HUES6 (cell line): ENCODE results near the gene HNMT.
"Not testable (repeated sequence)": the region's sequence is repeated elsewhere in the genome, so short reads cannot be mapped to it uniquely, and the experiment has no call there.

Experiments used
- H3K27ac ChIP-seq: 2 replicates; pipeline ENCODE4 v1.7.0; 2013; ENCODE audit warnings: low read depth, mild to moderate bottlenecking, low read length, inconsistent platforms
- H3K27me3 ChIP-seq: 2 replicates; pipeline ENCODE4 v1.6.1; 2013; ENCODE audit warnings: low read length; ENCODE audit not compliant: control insufficient read depth, insufficient read depth
- H3K36me3 ChIP-seq: 2 replicates; pipeline ENCODE4 v1.6.1; 2013; ENCODE audit warnings: low read length; ENCODE audit not compliant: control insufficient read depth, insufficient read depth
- H3K4me1 ChIP-seq: 2 replicates; pipeline ENCODE4 v1.6.1; 2013; ENCODE audit warnings: low read length; ENCODE audit not compliant: control insufficient read depth, insufficient read depth
- H3K4me3 ChIP-seq: 2 replicates; pipeline ENCODE4 v1.5.1; 2013; ENCODE audit warnings: low read depth, low read length
- H3K9ac ChIP-seq: one replicate; pipeline ENCODE4 v1.6.1; 2013; ENCODE audit warnings: mild to moderate bottlenecking, low read length
- H3K9me3 ChIP-seq: 2 replicates; pipeline ENCODE4 v1.6.1; 2013; ENCODE audit warnings: low read depth, low read length; ENCODE audit not compliant: control insufficient read depth, insufficient read depth

The HNMT gene

GRCh38 chr2:137993715-137994476 lies 29.6 kb downstream of the HNMT start:
- H3K27me3 ChIP-seq, H3K36me3 ChIP-seq, H3K4me3 ChIP-seq, H3K27ac ChIP-seq, H3K4me1 ChIP-seq, H3K9ac ChIP-seq: not testable (repeated sequence)
- H3K9me3 ChIP-seq = peaks cover 18% of the 10 kb centered on the region; the same call in 1 of the 2 replicates

GRCh38 chr2:137995368-137995767 lies 31.1 kb downstream of the HNMT start:
- H3K27me3 ChIP-seq, H3K27ac ChIP-seq, H3K36me3 ChIP-seq, H3K4me3 ChIP-seq, H3K9ac ChIP-seq, H3K4me1 ChIP-seq: not testable (repeated sequence)
- peaks cover 12% of the 10 kb centered on the region; the same call in 1 of the 2 replicates for H3K9me3 ChIP-seq

- not testable (repeated sequence) for H3K27me3 ChIP-seq, H3K4me1 ChIP-seq, H3K9ac ChIP-seq, H3K4me3 ChIP-seq, H3K27ac ChIP-seq, H3K36me3 ChIP-seq
- H3K9me3 ChIP-seq = peaks cover 12% of the 10 kb centered on the region; the same call in 1 of the 2 replicates
Observed at GRCh38 chr2:137996158-137996557, 31.9 kb downstream of the HNMT start.

GRCh38 chr2:137997733-137998132 lies 33.5 kb downstream of the HNMT start:
- Histone ChIP-seq H3K36me3 (no peaks in the 10 kb centered on the region; the same call in 1 of the 2 replicates), H3K4me1 (no peaks in the 10 kb centered on the region), H3K9me3 (peaks cover 3% of the 10 kb centered on the region; the same call in 1 of the 2 replicates), H3K27ac (no peak overlapping the region), H3K27me3 (no peaks in the 10 kb centered on the region), H3K9ac (no peak overlapping the region), H3K4me3 (no peak overlapping the region)

- Histone ChIP-seq H3K4me1 (no peaks in the 10 kb centered on the region), H3K9me3 (peaks cover under 1% of the 10 kb centered on the region; the same call in 1 of the 2 replicates), H3K9ac (no peak overlapping the region), H3K27me3 (no peaks in the 10 kb centered on the region), H3K36me3 (no peaks in the 10 kb centered on the region), H3K4me3 (no peak overlapping the region), H3K27ac (no peak overlapping the region)
Observed at GRCh38 chr2:137998503-137998902, 34.2 kb downstream of the HNMT start.

- Histone ChIP-seq H3K27ac (no peak overlapping the region), H3K27me3 (no peaks in the 10 kb centered on the region), H3K9ac (no peak overlapping the region), H3K4me1 (no peaks in the 10 kb centered on the region), H3K36me3 (no peaks in the 10 kb centered on the region), H3K9me3 (no peaks in the 10 kb centered on the region), H3K4me3 (no peak overlapping the region)
Observed at GRCh38 chr2:137999273-137999672, 35.0 kb downstream of the HNMT start.

GRCh38 chr2:138000009-138000408 lies 35.7 kb downstream of the HNMT start:
- Histone ChIP-seq H3K9ac (no peak overlapping the region), H3K36me3 (no peaks in the 10 kb centered on the region), H3K4me1 (no peaks in the 10 kb centered on the region), H3K27ac (no peak overlapping the region), H3K4me3 (no peak overlapping the region), H3K27me3 (no peaks in the 10 kb centered on the region), H3K9me3 (no peaks in the 10 kb centered on the region)

GRCh38 chr2:138000796-138001195 lies 36.5 kb downstream of the HNMT start:
- Histone ChIP-seq H3K36me3 (no peaks in the 10 kb centered on the region), H3K9ac (no peak overlapping the region), H3K4me3 (no peak overlapping the region), H3K9me3 (no peaks in the 10 kb centered on the region), H3K4me1 (no peaks in the 10 kb centered on the region), H3K27me3 (no peaks in the 10 kb centered on the region), H3K27ac (no peak overlapping the region)

- no peak overlapping the region for H3K9ac ChIP-seq
- no peaks in the 10 kb centered on the region for H3K36me3 ChIP-seq
- no peaks in the 10 kb centered on the region for H3K9me3 ChIP-seq
- no peaks in the 10 kb centered on the region for H3K4me1 ChIP-seq
- no peak overlapping the region for H3K4me3 ChIP-seq
- no peak overlapping the region for H3K27ac ChIP-seq
- H3K27me3 ChIP-seq = no peaks in the 10 kb centered on the region
Observed at GRCh38 chr2:138003411-138003810, 39.1 kb downstream of the HNMT start.

- Histone ChIP-seq H3K27me3 (no peaks in the 10 kb centered on the region), H3K9ac (no peak overlapping the region), H3K4me1 (no peaks in the 10 kb centered on the region), H3K27ac (no peak overlapping the region), H3K9me3 (no peaks in the 10 kb centered on the region), H3K4me3 (no peak overlapping the region), H3K36me3 (no peaks in the 10 kb centered on the region)
Observed at GRCh38 chr2:138007431-138007830, 43.2 kb downstream of the HNMT start.

- no peak overlapping the region for H3K4me3 ChIP-seq
- H3K9ac ChIP-seq = no peak overlapping the region
- H3K9me3 ChIP-seq = no peaks in the 10 kb centered on the region
- no peak overlapping the region for H3K27ac ChIP-seq
- no peaks in the 10 kb centered on the region for H3K4me1 ChIP-seq
- H3K36me3 ChIP-seq = no peaks in the 10 kb centered on the region
- no peaks in the 10 kb centered on the region for H3K27me3 ChIP-seq
Observed at GRCh38 chr2:138009622-138010021, 45.3 kb downstream of the HNMT start.
